ENCODE data around the gene SMIM11.
"Not testable (repeated sequence)": the region's sequence is repeated elsewhere in the genome, so short reads cannot be mapped to it uniquely, and the experiment has no call there.

Gene SMIM11

GRCh38 chr21:34400522-34400921, 25.2 kb downstream of the SMIM11 start:
- H3K4me3 ChIP-seq (ENCODE audit: low read length); H4K20me1 ChIP-seq (ENCODE audit: insufficient read depth, low read length); DNase-seq; H3K9me3 ChIP-seq (replicated peaks; ENCODE audit: insufficient read depth, low read length); H2AFZ ChIP-seq (ENCODE audit: low read length); H3K36me3 ChIP-seq (replicated peaks; ENCODE audit: insufficient read depth, low read length); H3F3A ChIP-seq (ENCODE audit: insufficient read depth, low read length); H3K9ac ChIP-seq (ENCODE audit: low read length); H3K4me2 ChIP-seq (ENCODE audit: low read depth, low read length); H3K4me1 ChIP-seq (ENCODE audit: low read length); H3K9me2 ChIP-seq (replicated peaks; ENCODE audit: insufficient read depth, low read length); H3K27ac ChIP-seq (ENCODE audit: low read length); H3K27me3 ChIP-seq (replicated peaks; ENCODE audit: insufficient read depth, low read length); H3K79me2 ChIP-seq (ENCODE audit: low read length): not testable (repeated sequence)

GRCh38 chr21:34404742-34405141, 29.4 kb downstream of the SMIM11 start:
- not testable (repeated sequence) for H3K27ac ChIP-seq (ENCODE audit: low read length); H3K27me3 ChIP-seq (replicated peaks; ENCODE audit: insufficient read depth, low read length); H3K79me2 ChIP-seq (ENCODE audit: low read length); H3K9me2 ChIP-seq (replicated peaks; ENCODE audit: insufficient read depth, low read length); H3K4me1 ChIP-seq (ENCODE audit: low read length); H3K4me2 ChIP-seq (ENCODE audit: low read depth, low read length); H2AFZ ChIP-seq (ENCODE audit: low read length); H3F3A ChIP-seq (ENCODE audit: insufficient read depth, low read length); H4K20me1 ChIP-seq (ENCODE audit: insufficient read depth, low read length); H3K9ac ChIP-seq (ENCODE audit: low read length); DNase-seq; H3K9me3 ChIP-seq (replicated peaks; ENCODE audit: insufficient read depth, low read length); H3K4me3 ChIP-seq (ENCODE audit: low read length); H3K36me3 ChIP-seq (replicated peaks; ENCODE audit: insufficient read depth, low read length)

- not testable (repeated sequence) for H3K27ac ChIP-seq (ENCODE audit: low read length); H3F3A ChIP-seq (ENCODE audit: insufficient read depth, low read length); H3K9me2 ChIP-seq (replicated peaks; ENCODE audit: insufficient read depth, low read length); DNase-seq; H3K4me3 ChIP-seq (ENCODE audit: low read length); H3K9me3 ChIP-seq (replicated peaks; ENCODE audit: insufficient read depth, low read length); H3K27me3 ChIP-seq (replicated peaks; ENCODE audit: insufficient read depth, low read length); H3K36me3 ChIP-seq (replicated peaks; ENCODE audit: insufficient read depth, low read length); H2AFZ ChIP-seq (ENCODE audit: low read length); H3K4me2 ChIP-seq (ENCODE audit: low read depth, low read length); H3K4me1 ChIP-seq (ENCODE audit: low read length); H3K9ac ChIP-seq (ENCODE audit: low read length); H3K79me2 ChIP-seq (ENCODE audit: low read length); H4K20me1 ChIP-seq (ENCODE audit: insufficient read depth, low read length)
Measured at GRCh38 chr21:34405686-34406085, 30.4 kb downstream of the SMIM11 start.

- not testable (repeated sequence) for H3K4me2 ChIP-seq (ENCODE audit: low read depth, low read length); H3K27ac ChIP-seq (ENCODE audit: low read length); H3K27me3 ChIP-seq (replicated peaks; ENCODE audit: insufficient read depth, low read length); DNase-seq; H2AFZ ChIP-seq (ENCODE audit: low read length); H3K9me2 ChIP-seq (replicated peaks; ENCODE audit: insufficient read depth, low read length); H3K36me3 ChIP-seq (replicated peaks; ENCODE audit: insufficient read depth, low read length); H3K9ac ChIP-seq (ENCODE audit: low read length); H3K4me1 ChIP-seq (ENCODE audit: low read length); H4K20me1 ChIP-seq (ENCODE audit: insufficient read depth, low read length); H3F3A ChIP-seq (ENCODE audit: insufficient read depth, low read length); H3K9me3 ChIP-seq (replicated peaks; ENCODE audit: insufficient read depth, low read length); H3K4me3 ChIP-seq (ENCODE audit: low read length); H3K79me2 ChIP-seq (ENCODE audit: low read length)
Measured at GRCh38 chr21:34406102-34406501, 30.8 kb downstream of the SMIM11 start.

- not testable (repeated sequence) for H3K4me3 ChIP-seq (ENCODE audit: low read length); H3K9me2 ChIP-seq (replicated peaks; ENCODE audit: insufficient read depth, low read length); H3K4me2 ChIP-seq (ENCODE audit: low read depth, low read length); H3K27me3 ChIP-seq (replicated peaks; ENCODE audit: insufficient read depth, low read length); H3K4me1 ChIP-seq (ENCODE audit: low read length); H3K79me2 ChIP-seq (ENCODE audit: low read length); H3K9me3 ChIP-seq (replicated peaks; ENCODE audit: insufficient read depth, low read length); H2AFZ ChIP-seq (ENCODE audit: low read length); H3K27ac ChIP-seq (ENCODE audit: low read length); H3K9ac ChIP-seq (ENCODE audit: low read length); H3F3A ChIP-seq (ENCODE audit: insufficient read depth, low read length); H3K36me3 ChIP-seq (replicated peaks; ENCODE audit: insufficient read depth, low read length); H4K20me1 ChIP-seq (ENCODE audit: insufficient read depth, low read length); DNase-seq
Measured at GRCh38 chr21:34406676-34407075, 31.4 kb downstream of the SMIM11 start.

- H3K9ac ChIP-seq (ENCODE audit: low read length); H3K4me3 ChIP-seq (ENCODE audit: low read length); DNase-seq; H3F3A ChIP-seq (ENCODE audit: insufficient read depth, low read length); H3K4me2 ChIP-seq (ENCODE audit: low read depth, low read length); H3K27ac ChIP-seq (ENCODE audit: low read length); H3K27me3 ChIP-seq (replicated peaks; ENCODE audit: insufficient read depth, low read length); H4K20me1 ChIP-seq (ENCODE audit: insufficient read depth, low read length); H3K4me1 ChIP-seq (ENCODE audit: low read length); H3K79me2 ChIP-seq (ENCODE audit: low read length); H2AFZ ChIP-seq (ENCODE audit: low read length); H3K9me2 ChIP-seq (replicated peaks; ENCODE audit: insufficient read depth, low read length); H3K9me3 ChIP-seq (replicated peaks; ENCODE audit: insufficient read depth, low read length); H3K36me3 ChIP-seq (replicated peaks; ENCODE audit: insufficient read depth, low read length): not testable (repeated sequence)
Measured at GRCh38 chr21:34407294-34407693, 32.0 kb downstream of the SMIM11 start.

GRCh38 chr21:34417448-34418077, 42.3 kb downstream of the SMIM11 start:
- DNase-seq; H3K36me3 ChIP-seq (replicated peaks; ENCODE audit: insufficient read depth, low read length); H2AFZ ChIP-seq (ENCODE audit: low read length); H3K4me2 ChIP-seq (ENCODE audit: low read depth, low read length); H3K27ac ChIP-seq (ENCODE audit: low read length); H3K9me3 ChIP-seq (replicated peaks; ENCODE audit: insufficient read depth, low read length); H3K9me2 ChIP-seq (replicated peaks; ENCODE audit: insufficient read depth, low read length); H3K4me1 ChIP-seq (ENCODE audit: low read length); H3K27me3 ChIP-seq (replicated peaks; ENCODE audit: insufficient read depth, low read length); H3F3A ChIP-seq (ENCODE audit: insufficient read depth, low read length); H4K20me1 ChIP-seq (ENCODE audit: insufficient read depth, low read length); H3K9ac ChIP-seq (ENCODE audit: low read length); H3K79me2 ChIP-seq (ENCODE audit: low read length); H3K4me3 ChIP-seq (ENCODE audit: low read length): not testable (repeated sequence)

- H3K36me3 ChIP-seq (replicated peaks; ENCODE audit: insufficient read depth, low read length); H3K79me2 ChIP-seq (ENCODE audit: low read length); H3K9me2 ChIP-seq (replicated peaks; ENCODE audit: insufficient read depth, low read length); H3K9ac ChIP-seq (ENCODE audit: low read length); H3K27me3 ChIP-seq (replicated peaks; ENCODE audit: insufficient read depth, low read length); H3K9me3 ChIP-seq (replicated peaks; ENCODE audit: insufficient read depth, low read length); H3K4me1 ChIP-seq (ENCODE audit: low read length); H3K4me3 ChIP-seq (ENCODE audit: low read length); H4K20me1 ChIP-seq (ENCODE audit: insufficient read depth, low read length); H3K4me2 ChIP-seq (ENCODE audit: low read depth, low read length); H3K27ac ChIP-seq (ENCODE audit: low read length); H2AFZ ChIP-seq (ENCODE audit: low read length); DNase-seq; H3F3A ChIP-seq (ENCODE audit: insufficient read depth, low read length): not testable (repeated sequence)
Measured at GRCh38 chr21:34423805-34424204, 48.5 kb downstream of the SMIM11 start, which contains the start of gene SMIM34. TSS of gene SMIM34 (minus strand) at chr21:34423951. CDS start at chr21:34423839, 112 bp downstream.
